GM12891 (cell line): ENCODE results near the gene RPLP1.

Experiments used
- POLR2A ChIP-seq: IDR thresholded peaks from 2 replicates; pipeline ENCODE4 v1.6.1; 2011; ENCODE audit warnings: low read depth, low read length, control low read depth
- POLR2AphosphoS5 ChIP-seq: IDR thresholded peaks from 2 replicates; pipeline ENCODE4 v1.6.1; 2011; ENCODE audit warnings: low read depth, low read length, control low read depth
- SPI1 ChIP-seq: IDR thresholded peaks from 2 replicates; pipeline ENCODE4 v1.6.1; 2011; ENCODE audit warnings: low read depth, low read length, control low read depth

GRCh38 chr15:69502470-69503045 is 49.9 kb downstream of the RPLP1 start:
- TF ChIP-seq POLR2AphosphoS5: no peak
- no peak for TF ChIP-seq POLR2A
- no peak for TF ChIP-seq SPI1
